ENCODE measurements around the gene VSTM2L.
"Not testable (repeated sequence)": the region's sequence is repeated elsewhere in the genome, so short reads cannot be mapped to it uniquely, and the experiment has no call there.

Gene VSTM2L

GRCh38 chr20:37938954-37939353, 36.0 kb downstream of the VSTM2L start:
- no peak for DNase-seq (ENCODE audit: low read depth)

GRCh38 chr20:37939701-37940560, 37.0 kb downstream of the VSTM2L start:
- no peak for DNase-seq (ENCODE audit: low read depth)

- no peak for DNase-seq (ENCODE audit: low read depth)
Measured at GRCh38 chr20:37940858-37941257, 37.9 kb downstream of the VSTM2L start.

DNA sequence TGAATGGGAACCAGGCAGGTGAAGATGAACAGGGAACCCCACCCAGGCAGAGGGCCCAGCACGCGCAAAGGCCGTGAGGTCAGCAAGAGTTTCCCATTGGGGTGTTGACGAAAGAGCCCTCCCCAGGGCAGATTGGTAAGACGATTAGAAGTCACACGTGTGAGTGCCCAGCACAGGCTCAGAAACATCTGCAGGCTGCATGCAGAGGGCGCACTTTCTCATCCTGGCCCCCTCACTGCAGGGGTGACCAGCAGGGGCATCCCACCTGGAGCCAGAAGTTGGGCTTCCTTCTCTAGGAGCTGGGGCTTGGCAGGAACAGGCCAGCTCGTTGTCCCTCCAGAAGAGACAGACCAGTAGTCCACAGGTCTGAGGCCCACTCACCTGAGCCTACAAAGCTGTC, 38.4 kb downstream of the VSTM2L start:
- no peak for DNase-seq (ENCODE audit: low read depth)

GRCh38 chr20:37941992-37942391, 39.1 kb downstream of the VSTM2L start:
- DNase-seq (ENCODE audit: low read depth): no peak

DNA sequence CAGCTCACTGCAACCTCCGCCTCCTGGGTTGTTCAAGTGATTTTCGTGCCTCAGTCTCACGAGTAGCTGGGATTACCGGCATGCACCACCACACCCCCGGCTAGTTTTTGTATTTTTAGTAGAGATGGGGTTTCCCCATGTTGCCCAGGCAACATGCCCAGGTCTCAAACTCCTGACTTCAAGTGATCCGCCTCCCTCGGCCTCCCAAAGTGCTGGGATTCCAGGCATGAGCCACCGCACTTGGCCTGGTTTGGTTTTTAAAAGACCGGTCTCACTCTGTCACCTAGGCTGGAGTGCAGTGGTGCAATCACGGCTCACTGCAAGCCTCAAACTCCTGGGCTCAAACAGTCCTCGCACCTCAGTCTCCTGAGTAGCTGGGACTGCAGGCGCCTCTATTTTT, 40.1 kb downstream of the VSTM2L start:
- DNase-seq (ENCODE audit: low read depth): no peak

GRCh38 chr20:37943501-37944455, 40.9 kb downstream of the VSTM2L start:
- no peak for DNase-seq (ENCODE audit: low read depth)

DNA sequence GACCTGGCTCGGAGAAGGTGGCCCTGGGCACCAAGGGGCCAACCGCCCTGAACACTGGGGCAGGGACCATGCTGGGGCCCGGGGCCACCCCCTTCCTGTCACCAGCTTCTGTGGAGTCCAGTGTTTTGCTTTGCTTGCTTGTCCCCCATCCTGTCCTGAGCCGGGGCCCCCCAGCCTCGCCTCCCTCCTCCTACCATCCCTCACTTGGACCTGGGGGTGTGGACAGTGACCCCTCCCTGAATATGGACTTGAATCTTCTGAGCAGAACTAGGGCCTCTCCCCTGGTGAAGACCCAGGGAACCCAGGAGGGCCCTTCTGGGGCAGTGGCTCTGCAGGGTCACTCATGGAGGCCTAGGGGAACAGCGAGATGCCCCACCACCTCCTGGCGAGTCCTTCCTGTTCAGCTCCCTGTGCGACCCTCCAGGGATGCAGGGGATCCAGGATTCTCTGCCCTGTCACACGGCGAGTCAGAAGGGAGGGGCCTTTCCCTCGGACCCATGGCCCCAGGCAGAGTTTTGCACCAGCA, 41.6 kb downstream of the VSTM2L start:
- DNase-seq (ENCODE audit: low read depth): no peak

GRCh38 chr20:37945091-37945547, 42.2 kb downstream of the VSTM2L start:
- no peak for DNase-seq (ENCODE audit: low read depth)

- no peak for DNase-seq (ENCODE audit: low read depth)
Measured at GRCh38 chr20:37946946-37947345, 44.0 kb downstream of the VSTM2L start.

DNA sequence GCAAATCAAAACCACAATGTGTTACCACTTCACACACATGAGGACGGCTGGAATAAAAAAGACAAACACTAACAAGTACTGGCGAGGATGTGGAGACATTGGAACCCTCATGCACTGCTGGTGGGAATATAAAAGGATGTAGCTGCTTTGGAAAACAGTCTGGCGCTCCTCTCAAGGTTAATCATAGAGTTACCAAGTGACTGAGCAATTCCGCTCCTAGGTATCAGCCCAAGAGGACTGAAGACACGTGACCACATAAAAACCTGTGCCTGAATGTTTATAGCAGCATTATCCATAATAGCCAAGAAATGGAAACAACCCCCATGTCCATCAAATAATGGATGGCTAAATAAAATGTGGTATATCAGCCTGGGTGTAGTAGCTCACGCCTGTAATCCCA, 45.0 kb downstream of the VSTM2L start:
- no peak for DNase-seq (ENCODE audit: low read depth)

DNA sequence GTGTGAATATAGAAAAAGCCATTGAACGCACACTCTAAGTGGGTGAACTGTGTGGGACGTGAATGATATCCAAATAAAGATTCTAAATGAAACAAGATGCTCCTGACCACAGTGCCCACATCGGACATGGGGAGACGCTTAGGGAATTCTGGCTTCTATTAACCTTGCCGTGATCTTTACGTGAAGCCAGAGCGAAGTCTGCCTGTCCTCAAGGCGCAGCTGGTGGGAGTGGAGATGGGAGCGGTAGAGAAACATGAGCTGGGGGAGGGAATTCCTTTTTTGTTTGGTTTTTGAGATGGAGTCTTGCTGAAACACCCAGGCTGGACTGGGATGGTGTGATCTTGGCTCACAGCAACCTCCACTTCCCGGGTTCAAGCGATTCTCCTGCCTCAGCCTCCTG, 46.0 kb downstream of the VSTM2L start:
- no peak for DNase-seq (ENCODE audit: low read depth)

DNA sequence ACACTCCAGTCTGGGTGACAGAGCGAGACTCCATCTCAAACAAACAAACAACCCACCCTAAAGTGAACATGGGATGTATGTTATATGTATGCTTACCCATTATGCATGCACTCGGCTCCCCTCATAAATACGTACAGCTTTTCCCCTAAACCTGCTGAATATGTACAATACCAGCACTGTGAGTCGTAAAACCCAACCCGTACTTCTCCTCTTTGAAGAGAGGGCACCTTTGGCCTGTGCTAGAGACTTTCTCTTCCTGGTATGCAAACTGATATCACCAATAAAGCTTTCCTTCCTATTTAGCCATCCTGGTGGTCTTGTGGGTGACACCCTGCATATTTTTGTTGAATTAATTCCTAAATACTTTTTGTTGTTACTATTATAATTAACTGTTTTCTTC, 51.3 kb downstream of the VSTM2L start:
- DNase-seq (ENCODE audit: low read depth): no peak

- no peak for DNase-seq (ENCODE audit: low read depth)
Measured at GRCh38 chr20:37954626-37955025, 51.7 kb downstream of the VSTM2L start.

DNA sequence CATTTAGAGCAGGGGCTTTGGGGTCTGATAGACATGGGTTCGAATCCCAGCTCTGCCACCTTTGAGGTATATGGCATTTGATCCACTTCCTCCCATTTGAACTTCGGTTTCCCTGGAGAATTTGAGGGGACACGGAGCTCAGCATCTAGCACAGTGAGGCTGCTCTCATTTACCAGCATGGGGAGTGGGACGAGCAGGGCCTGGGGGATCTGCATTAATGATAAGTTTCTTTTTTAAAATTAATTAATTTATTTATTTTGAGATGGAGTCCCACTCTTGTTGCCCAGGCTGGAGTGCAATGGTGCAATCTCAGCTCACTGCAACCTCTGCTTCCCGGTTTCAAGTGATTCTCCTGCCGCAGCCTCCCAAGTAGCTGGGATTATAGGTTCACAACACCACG, 52.6 kb downstream of the VSTM2L start:
- no peak for DNase-seq (ENCODE audit: low read depth)

DNA sequence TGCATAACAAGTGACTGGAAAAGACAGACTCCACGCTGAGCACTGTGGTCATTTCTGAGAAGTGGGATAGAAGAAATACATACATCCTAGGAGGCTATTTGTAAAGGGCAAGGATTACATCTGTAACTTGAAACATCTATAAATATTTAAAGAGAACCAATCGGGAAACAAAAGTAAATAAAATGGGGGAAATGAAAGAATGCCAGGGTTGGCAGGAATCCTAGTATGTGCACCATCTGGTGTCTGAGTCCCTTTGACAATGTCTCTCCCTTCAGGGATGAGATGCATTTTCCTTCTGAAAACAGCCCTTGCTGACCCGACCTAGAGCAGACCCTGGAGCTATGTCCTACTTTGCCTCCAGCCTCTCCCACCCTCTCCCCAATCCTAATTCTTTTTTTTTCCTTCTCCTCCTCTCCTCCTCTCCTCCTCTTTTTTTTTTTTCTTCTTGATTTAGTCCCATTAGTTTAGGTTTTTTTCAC, 53.2 kb downstream of the VSTM2L start:
- DNase-seq (ENCODE audit: low read depth): no peak

GRCh38 chr20:37958856-37959520, 56.1 kb downstream of the VSTM2L start:
- no peak for DNase-seq (ENCODE audit: low read depth)

DNA sequence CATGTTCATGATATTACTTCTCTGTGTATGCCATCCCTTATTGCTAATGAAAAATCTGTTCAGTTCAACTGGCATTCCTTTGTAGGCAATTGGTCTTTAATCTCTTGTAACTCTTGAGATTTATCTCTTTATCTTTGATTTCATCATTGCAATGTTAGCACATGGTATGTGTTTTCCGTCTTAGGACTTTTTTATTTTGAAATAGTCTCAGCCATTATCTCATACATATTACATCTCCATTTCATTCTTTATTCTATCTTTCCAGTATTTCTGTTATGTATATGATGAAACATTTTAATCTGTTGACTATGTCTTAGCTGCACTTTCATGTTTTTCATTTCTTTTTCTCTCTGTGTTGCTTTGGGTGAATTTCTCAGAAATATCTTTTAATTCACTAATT, 58.1 kb downstream of the VSTM2L start:
- no peak for DNase-seq (ENCODE audit: low read depth)

DNA sequence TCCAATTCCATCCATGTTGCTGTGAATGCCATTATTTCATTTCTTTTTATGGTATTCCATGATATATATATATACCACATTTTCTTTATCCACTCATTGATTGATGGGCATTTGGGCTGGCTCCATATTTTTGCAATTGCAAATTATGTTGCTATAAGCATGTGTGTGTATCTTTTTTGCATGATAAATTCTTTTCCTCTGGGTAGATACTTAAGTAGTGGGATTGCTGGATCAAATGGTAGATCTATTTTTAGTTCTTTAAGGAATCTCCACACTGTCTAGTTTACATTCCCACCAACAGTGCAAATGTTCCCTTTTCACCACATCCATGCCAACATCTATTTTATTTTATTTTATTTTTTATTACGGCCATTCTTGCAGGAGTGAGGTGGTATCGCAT, 60.6 kb downstream of the VSTM2L start:
- not testable (repeated sequence) for DNase-seq (ENCODE audit: low read depth)

DNA sequence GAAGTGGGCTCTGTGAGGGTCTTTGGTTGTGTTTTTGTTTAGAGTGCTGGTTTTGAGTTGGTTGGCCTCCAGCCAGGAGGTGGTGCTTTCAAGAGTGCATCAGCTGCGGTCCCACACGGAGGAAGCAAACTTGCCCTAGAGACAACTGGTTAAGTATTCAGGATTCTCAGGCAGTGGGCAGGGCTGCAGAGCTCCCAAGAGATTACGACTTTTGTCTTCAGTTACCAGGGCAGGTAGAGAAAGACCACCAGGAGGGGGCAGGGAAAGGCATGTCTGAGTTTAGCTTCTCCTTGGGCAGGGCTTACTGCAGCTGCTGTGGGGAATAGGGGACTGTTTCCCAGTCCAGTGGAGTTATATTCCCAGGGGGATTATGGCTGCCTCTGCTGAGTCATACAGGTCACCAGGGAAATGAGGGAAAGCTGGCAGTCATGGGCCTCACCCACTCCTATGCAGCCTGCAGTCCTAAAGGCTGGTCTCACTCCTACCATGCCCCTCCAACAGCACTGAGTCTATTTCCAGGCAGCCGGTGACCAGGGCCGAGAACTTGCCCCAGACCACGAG, 66.0 kb downstream of the VSTM2L start:
- no peak for DNase-seq (ENCODE audit: low read depth)

All from activated gamma-delta T cell treated with anti-CD3 and anti-CD28 coated beads, Interleukin-2, amount 50 U/mL, for 16 hours (primary cell).